RWPE1 (cell line): ENCODE measurements around the gene KIAA1549.
"Not testable (repeated sequence)": the region's sequence is repeated elsewhere in the genome, so short reads cannot be mapped to it uniquely, and the experiment has no call there.

Source experiments
- CTCF ChIA-PET: fragments of 350-600 bp; sonication (Branson Sonifier 250); formaldehyde crosslinking; extraction: SDS; loops from one replicate; lab custom pipeline; 2021; lab: Yijun Ruan, JAX
- POLR2A ChIA-PET: fragments of 400-600 bp; formaldehyde crosslinking; extraction: SDS; loops from one replicate; lab custom pipeline; 2020; ENCODE audit warnings: antibody characterized with exemption; ENCODE audit not compliant: low non-redundant PET; lab: Yijun Ruan, JAX
- DNase-seq: peaks from one replicate; pipeline ENCODE4 v3.0.0; 2012; ENCODE audit warnings: low spot score
- H3K27ac ChIP-seq: fragments of 450-650 bp; 2 replicates; pipeline ENCODE4 v1.5.1; 2017
- CTCF ChIP-seq: fragments of 450-650 bp; conservative IDR thresholded peaks from 2 replicates; pipeline ENCODE4 v1.5.1; 2017; ENCODE audit warnings: low read depth, mild to moderate bottlenecking

The KIAA1549 gene

GRCh38 chr7:138945821-138946220, 35.4 kb downstream of the KIAA1549 start:
- POLR2A ChIA-PET: no interaction called here
- CTCF ChIA-PET: interaction anchor here (1.0 kb wide), 1 partner anchor 59 kb away, joined by 3 read pairs; no protein-coding TSS in a partner anchor
- H3K27ac ChIP-seq: no peak overlapping the region
- no peak for TF ChIP-seq CTCF
- DNase-seq: no peak

GRCh38 chr7:138945154-138945553, 36.0 kb downstream of the KIAA1549 start:
- ChIA-PET CTCF (interaction anchor here (1.0 kb wide), 1 partner anchor 59 kb away, joined by 3 read pairs; no protein-coding TSS in a partner anchor), POLR2A (no interaction called here)
- TF ChIP-seq CTCF: no peak
- no peak for DNase-seq
- H3K27ac ChIP-seq: no peak overlapping the region

DNA sequence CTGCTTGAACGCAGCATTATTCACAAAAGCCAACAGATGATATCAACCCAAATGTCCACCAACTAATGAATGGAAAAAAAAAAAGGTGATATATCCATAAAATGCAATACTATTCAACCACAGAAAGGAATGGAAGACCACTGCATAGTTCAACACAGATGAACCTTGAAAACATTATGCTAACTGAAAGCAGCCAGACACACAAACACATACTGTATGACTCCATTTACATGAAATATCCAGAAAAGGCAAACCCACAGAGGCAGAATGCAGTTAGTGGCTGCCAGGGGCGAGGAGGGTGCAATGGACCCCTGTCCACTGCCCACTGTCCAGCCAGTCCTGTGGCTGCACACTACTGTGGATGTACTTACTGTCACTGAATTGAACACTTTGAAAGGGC, 36.6 kb downstream of the KIAA1549 start:
- ChIA-PET POLR2A (no interaction called here), CTCF (no interaction called here)
- no peak for TF ChIP-seq CTCF
- no peak for DNase-seq
- H3K27ac ChIP-seq: no peak overlapping the region

- no peak for TF ChIP-seq CTCF
- H3K27ac ChIP-seq: no peak overlapping the region
- ChIA-PET CTCF (interaction anchor here (0.6 kb wide), 2 partner anchors 55 to 1040 kb away, joined by 3 to 4 read pairs; no protein-coding TSS in a partner anchor), POLR2A (no interaction called here)
- no peak for DNase-seq
Measured at GRCh38 chr7:138943061-138943460, 38.1 kb downstream of the KIAA1549 start.

DNA sequence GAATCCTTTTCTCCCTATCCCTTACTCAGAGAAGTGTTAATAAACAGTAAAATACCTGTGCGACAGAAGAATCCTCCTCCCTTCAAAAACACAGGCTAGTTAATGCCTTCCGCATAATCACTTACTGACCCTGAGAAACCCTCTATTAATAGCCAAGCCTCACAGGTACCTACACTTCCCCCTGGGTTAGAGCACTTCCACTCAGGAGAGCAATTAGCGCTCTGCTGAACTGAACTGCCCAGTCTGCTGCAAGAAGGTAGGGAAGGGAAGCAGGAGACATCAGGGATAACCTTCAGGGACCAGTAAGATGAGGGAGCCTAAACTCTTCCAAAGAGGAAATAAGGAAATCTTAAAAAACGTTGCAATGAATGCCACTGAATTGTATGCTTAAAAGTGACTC, 39.6 kb downstream of the KIAA1549 start:
- TF ChIP-seq CTCF: no peak
- H3K27ac ChIP-seq: no peak overlapping the region
- CTCF ChIA-PET: no interaction called here
- DNase-seq: no peak
- POLR2A ChIA-PET: no interaction called here

- H3K27ac ChIP-seq, DNase-seq, POLR2A ChIA-PET, CTCF ChIA-PET: not testable (repeated sequence)
Measured at GRCh38 chr7:138940602-138941001, 40.6 kb downstream of the KIAA1549 start.

DNA sequence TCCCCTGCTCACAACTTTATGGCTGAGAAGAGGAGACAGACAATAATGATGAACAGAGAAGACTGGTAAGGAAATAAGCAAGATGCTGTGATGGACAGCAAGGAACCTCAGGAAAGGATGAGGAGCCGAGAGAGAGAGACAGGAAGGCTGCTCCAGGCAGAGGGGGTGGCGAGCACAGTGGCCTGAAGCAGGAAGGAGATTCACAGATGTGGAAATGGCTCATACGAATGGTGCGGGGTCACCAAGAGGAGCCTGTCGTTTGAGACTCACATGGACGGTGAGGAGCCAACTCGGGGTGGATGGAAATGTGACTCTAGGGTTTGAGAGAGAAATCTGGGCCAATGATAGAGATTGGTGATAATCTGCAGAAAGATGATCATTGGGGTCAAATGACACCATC, 43.7 kb downstream of the KIAA1549 start:
- ChIA-PET CTCF (no interaction called here), POLR2A (no interaction called here)
- no peak overlapping the region for H3K27ac ChIP-seq
- DNase-seq: no peak
- no peak for TF ChIP-seq CTCF
